ENCODE measurements around the gene ATP2A3. TPM values are rescaled to one million over a fixed set of nuclear protein-coding genes. Genes with fewer than 3 reads are reported as not detected.

Gene ATP2A3
- total RNA-seq, 1 donor from 2014 or later, result 44.4 TPM

- DNase-seq (no peak), ATAC-seq (no peak)
- intact Hi-C loops (cut with DNase I), result no loop called here
- TF ChIP-seq CTCF (IDR thresholded peaks at IDR 0.05), result no peak
- Histone ChIP-seq H3K36me3 (no peaks in the 10 kb centered on the region), H3K27me3 (peaks cover 8% of the 10 kb centered on the region), H3K27ac (no peak overlapping the region), H3K4me1 (peaks cover 45% of the 10 kb centered on the region), H3K9me3 (no peaks in the 10 kb centered on the region), H3K4me3 (no peak overlapping the region)
Observed at GRCh38 chr17:3959921-3960601, 4.2 kb downstream of the ATP2A3 start.

GRCh38 chr17:3959295-3959899, 4.8 kb downstream of the ATP2A3 start:
- no peak for DNase-seq
- H3K4me3 ChIP-seq, result no peak overlapping the region
- H3K27me3 ChIP-seq, result peaks cover 8% of the 10 kb centered on the region
- no peaks in the 10 kb centered on the region for H3K36me3 ChIP-seq
- H3K9me3 ChIP-seq, result no peaks in the 10 kb centered on the region
- intact Hi-C loops (cut with DNase I), result no loop called here
- no peak for TF ChIP-seq CTCF (IDR thresholded peaks at IDR 0.05)
- no peak overlapping the region for H3K27ac ChIP-seq
- ATAC-seq, result no peak
- H3K4me1 ChIP-seq, result peaks cover 42% of the 10 kb centered on the region

- H3K9me3 ChIP-seq, result no peaks in the 10 kb centered on the region
- intact Hi-C loops (cut with DNase I), result no loop called here
- peaks cover 33% of the 10 kb centered on the region for H3K4me1 ChIP-seq
- no peak overlapping the region for H3K27ac ChIP-seq
- ATAC-seq, result no peak
- H3K36me3 ChIP-seq, result no peaks in the 10 kb centered on the region
- H3K4me3 ChIP-seq, result no peak overlapping the region
- peaks cover under 1% of the 10 kb centered on the region for H3K27me3 ChIP-seq
- no peak for TF ChIP-seq CTCF (IDR thresholded peaks at IDR 0.05)
- DNase-seq, result no peak
Observed at GRCh38 chr17:3957735-3958599, 6.3 kb downstream of the ATP2A3 start.

GRCh38 chr17:3956983-3957382, 7.3 kb downstream of the ATP2A3 start:
- DNase-seq, result no peak
- no peak overlapping the region for H3K27ac ChIP-seq
- peaks cover 30% of the 10 kb centered on the region for H3K4me1 ChIP-seq
- no peaks in the 10 kb centered on the region for H3K27me3 ChIP-seq
- TF ChIP-seq CTCF (IDR thresholded peaks at IDR 0.05), result no peak
- ATAC-seq, result no peak
- H3K9me3 ChIP-seq, result no peaks in the 10 kb centered on the region
- H3K36me3 ChIP-seq, result no peaks in the 10 kb centered on the region
- intact Hi-C loops (cut with DNase I), result no loop called here
- no peak overlapping the region for H3K4me3 ChIP-seq

GRCh38 chr17:3956327-3956957, 7.8 kb downstream of the ATP2A3 start:
- intact Hi-C loops (cut with DNase I), result no loop called here
- TF ChIP-seq CTCF (IDR thresholded peaks at IDR 0.05), result no peak

More at GRCh38 chr17:3956327-3956957, 7.8 kb downstream of the ATP2A3 start:
- no peaks in the 10 kb centered on the region for H3K9me3 ChIP-seq
- ATAC-seq (no peak), DNase-seq (no peak)
- H3K27ac ChIP-seq, result no peak overlapping the region
- H3K4me1 ChIP-seq, result peaks cover 25% of the 10 kb centered on the region
- no peaks in the 10 kb centered on the region for H3K27me3 ChIP-seq
- H3K4me3 ChIP-seq, result no peak overlapping the region
- no peaks in the 10 kb centered on the region for H3K36me3 ChIP-seq
